Sciatic nerve (tissue), 2 donors: ENCODE results near the gene RNGTT. TPM values are rescaled to one million over a fixed set of nuclear protein-coding genes. Genes with fewer than 3 reads are reported as not detected.
"Not testable (repeated sequence)": the region's sequence is repeated elsewhere in the genome, so short reads cannot be mapped to it uniquely, and the experiment has no call there.

Experiments
- ATAC-seq: fragments of 200-7000 bp; cut with Tn5 transposase; one replicate; pipeline ENCODE4 v1.9.1; 2020; ENCODE audit warnings: mild to moderate bottlenecking, moderate library complexity
- DNase-seq: peaks from one replicate; pipeline ENCODE4 v3.0.0-alpha.2; 2020; ENCODE audit warnings: low spot score
- intact Hi-C: fragments of 100-400 bp; cut with DNase I; formaldehyde crosslinking; loops from one replicate; pipeline ENCODE4 v1.14.2; 2022
- total RNA-seq: library from RNA; stranded (reverse); fragmentation: NEBNext Ultra II Directional; extraction: Animal tissue kit (Norgen Biotek cat#: 25700); gene quantifications from one replicate; pipeline ENCODE4 v1.2.1, GENCODE V29; 2021
- donor health status: DM: no; HTN: no; CAD: no.
- donor health status: DM: no; HTN: no; CAD: no.

Gene RNGTT
- total RNA-seq, 1 donor from 2014 or later = 13.2 TPM

DNA sequence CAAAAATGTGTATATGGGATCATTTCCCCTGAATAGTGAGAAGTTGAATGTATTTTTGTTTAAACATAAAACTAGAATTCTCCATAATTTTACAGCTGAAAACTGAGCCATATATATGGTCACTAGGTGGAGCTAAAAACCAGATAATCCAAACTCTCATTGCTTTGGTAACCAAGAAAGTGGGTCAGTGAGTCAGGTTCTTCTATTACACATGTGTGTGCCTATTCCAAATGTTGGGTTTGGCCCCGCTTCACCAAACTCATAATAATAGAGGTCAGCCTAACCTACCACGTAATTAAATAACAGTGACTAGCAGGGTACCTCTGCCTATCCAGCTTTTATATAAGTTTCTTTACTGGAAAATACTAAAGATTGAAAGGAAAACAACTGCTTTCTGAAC lies 19.3 kb upstream of the RNGTT start:
- ATAC-seq = peak; percentile 97
- intact Hi-C loops = loop anchor here (10.0 kb wide), 2 partner anchors 262 to 382 kb away; no protein-coding TSS in a partner anchor
- DNase-seq = no peak

DNA sequence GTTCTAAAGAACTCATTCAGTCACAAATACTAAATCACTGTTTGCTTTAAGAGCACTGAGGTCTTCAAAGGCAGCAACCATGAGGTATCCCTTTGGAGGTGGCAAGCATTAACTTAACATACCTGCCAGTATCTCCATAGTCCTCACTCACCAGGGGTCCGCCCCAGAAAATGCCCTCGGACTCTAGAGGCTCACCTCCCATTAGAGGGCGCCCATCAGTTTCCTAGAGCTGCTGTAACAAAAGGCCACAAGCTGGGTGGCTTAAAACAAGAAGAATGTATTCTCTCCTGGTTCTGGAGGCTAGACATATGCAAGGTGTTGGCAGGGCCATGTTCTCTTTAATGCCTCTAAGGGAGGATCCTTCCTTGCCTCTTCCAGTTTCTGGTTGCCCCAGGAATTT lies 12.0 kb upstream of the RNGTT start:
- intact Hi-C loops = loop anchor here (2.0 kb wide), 1 partner anchor 55 kb away; no protein-coding TSS in a partner anchor
- DNase-seq (no peak), ATAC-seq (no peak)

DNA sequence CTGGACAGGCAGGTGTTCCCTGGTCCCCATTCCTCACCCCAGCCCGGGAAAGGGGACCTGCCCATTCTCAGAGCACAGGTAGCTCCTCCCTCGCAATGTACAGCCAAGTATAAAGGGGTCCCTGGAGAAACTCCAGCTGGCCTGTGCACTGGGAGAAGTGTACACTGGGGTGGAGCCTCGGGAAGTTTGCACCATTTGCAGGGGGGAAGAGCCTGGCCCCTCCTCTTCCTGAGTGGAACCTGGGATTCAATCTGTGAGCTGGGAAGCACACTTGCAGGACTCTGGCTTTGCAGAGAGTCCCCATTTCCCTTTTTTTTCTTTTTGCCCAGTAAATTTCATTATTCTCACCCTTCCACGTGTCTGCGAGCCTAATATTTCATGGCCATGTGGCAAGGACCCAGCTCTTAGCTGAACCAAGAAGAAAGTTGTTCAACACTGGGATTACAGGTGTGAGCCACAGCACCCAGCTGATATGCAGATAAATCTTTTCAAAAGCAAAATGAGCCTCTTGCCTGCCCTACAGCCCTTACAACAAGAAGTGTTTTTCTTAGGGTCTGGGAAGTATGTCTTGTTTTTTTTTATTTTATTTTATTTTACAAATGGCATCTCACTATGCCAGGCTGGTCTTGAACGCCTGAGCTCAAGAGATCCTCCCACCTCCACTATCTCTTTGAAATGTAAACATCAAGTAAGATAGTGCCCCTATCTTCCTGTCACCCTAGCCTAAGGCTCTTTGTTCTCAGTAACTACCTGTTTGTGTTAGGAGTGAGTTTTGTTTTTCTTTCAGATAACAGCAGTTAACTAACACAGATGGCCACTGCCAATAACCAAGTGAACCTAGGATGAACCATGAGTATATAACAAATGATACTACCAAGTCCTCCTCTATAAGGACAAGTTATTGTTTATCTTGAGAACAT lies 9.3 kb upstream of the RNGTT start:
- no peak for ATAC-seq
- intact Hi-C loops = no loop called here
- no peak for DNase-seq

DNA sequence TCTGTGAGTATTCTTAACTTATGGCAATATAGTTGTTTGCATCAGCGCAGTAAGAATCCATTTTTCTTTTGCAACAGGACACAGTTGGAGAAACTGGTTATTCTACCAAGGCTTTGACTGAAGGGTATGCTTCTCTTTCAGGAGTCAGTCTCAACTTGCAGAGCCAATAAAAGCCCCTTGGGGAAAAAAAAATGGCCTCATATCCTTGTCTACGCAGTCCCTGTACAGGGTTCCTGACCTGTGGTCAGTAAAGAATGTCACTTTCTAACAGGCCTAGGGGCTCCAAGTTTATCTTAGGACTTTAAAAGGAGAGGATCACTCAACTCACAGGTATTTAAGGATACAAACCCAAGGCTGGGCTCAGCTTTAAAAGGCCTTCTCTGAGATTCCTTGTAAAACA lies 6.9 kb upstream of the RNGTT start:
- DNase-seq (no peak), ATAC-seq (no peak)
- intact Hi-C loops = no loop called here

DNA sequence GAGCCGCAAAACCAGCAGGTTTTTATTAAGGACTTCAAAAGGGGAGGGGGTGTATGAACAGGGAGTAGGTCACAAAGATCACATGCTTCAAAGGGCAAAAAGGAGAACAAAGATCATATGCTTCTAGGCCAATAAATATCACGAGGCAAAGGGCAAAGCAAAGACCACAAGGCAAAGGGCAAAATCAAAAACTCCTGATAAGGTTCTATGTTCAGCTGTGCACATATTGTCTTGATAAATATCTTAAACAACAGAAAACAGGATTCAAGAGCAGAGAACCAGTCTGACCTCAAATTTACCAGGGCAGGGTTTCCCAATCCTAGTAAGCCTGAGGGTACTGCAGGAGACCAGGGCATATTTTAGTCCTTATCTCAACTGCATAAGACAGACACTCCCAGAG lies 5.8 kb upstream of the RNGTT start:
- DNase-seq, intact Hi-C loops, ATAC-seq: not testable (repeated sequence)

DNA sequence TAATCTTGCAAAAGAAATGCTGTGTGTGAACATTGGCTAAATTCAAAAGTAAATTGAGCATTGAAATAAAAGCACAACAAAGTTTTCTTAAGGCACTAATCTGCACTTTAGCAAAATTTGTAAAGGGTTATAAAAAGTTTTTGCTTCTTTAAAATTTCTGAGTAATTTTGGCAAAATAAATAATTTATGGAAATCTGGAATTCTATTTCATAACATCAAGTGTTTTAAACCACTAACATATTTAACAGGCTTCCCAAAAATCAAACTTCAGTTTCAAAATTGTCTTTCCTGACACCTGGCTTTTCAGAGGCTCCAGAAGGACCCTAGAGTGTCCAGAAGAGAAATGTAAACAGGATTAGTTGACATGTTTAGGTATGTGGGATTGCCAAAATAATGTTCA lies 4.5 kb upstream of the RNGTT start:
- intact Hi-C loops = no loop called here
- no peak for ATAC-seq
- DNase-seq = no peak

DNA sequence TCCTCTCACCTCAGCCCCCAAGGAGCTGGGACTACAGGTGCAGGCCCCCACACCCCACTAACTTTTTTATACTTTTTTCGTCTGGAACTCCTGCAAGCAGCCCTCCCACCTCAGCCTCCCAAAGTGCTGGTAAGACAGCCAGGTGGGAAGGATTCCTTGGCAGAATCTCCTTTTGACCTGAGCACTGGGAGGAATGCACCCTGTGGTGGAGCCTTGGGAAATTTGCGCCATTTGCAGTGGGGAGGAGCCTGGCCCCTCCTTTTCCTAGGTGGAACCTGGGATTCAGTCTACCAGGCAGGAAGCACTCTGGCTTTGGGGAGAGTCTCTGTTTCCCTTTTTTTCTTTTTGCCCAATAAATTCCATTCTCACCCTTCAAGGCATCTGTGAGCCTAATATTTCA lies 2.3 kb upstream of the RNGTT start:
- DNase-seq = no peak
- no peak for ATAC-seq
- intact Hi-C loops = no loop called here

DNA sequence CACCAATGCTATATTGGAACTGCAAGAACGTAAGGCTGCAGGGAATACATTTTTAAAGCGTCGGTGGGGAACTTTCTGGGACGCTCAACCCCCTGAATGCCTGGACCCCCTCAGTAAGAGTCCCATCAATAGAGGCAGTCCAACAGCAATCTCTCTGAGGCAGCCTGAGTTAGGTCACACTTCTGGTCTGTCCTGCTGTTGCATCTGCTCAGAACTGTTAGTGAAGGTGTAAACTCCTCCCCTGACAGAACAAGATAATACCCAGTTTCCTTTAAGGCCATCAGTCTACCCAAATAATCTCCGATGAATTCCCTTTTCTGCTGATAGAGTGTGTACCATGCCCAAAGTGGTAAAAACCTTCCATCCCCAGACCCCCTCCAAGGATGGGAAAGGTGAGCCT lies 1.1 kb upstream of the RNGTT start:
- DNase-seq (no peak), ATAC-seq (no peak)
- intact Hi-C loops = no loop called here

DNA sequence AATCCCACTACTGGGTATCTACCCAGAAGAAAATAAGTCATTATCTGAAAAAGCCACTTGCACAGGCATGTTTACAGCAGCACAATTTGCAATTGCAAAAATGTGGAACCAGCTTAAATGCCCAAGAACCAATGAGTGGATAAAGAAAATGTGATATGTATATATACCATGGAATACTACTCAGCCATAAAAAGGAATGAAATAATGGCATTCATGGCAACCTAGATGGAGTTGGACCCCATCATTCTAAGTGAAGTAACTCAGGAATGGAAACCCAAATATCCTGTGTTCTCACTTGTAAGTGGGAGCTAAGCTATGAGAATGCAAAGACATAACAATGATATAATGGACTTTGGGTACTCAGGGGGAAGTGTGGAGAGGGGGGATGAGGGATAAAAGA lies 4.6 kb downstream of the RNGTT start:
- DNase-seq = no peak
- no peak for ATAC-seq
- intact Hi-C loops = no loop called here

DNA sequence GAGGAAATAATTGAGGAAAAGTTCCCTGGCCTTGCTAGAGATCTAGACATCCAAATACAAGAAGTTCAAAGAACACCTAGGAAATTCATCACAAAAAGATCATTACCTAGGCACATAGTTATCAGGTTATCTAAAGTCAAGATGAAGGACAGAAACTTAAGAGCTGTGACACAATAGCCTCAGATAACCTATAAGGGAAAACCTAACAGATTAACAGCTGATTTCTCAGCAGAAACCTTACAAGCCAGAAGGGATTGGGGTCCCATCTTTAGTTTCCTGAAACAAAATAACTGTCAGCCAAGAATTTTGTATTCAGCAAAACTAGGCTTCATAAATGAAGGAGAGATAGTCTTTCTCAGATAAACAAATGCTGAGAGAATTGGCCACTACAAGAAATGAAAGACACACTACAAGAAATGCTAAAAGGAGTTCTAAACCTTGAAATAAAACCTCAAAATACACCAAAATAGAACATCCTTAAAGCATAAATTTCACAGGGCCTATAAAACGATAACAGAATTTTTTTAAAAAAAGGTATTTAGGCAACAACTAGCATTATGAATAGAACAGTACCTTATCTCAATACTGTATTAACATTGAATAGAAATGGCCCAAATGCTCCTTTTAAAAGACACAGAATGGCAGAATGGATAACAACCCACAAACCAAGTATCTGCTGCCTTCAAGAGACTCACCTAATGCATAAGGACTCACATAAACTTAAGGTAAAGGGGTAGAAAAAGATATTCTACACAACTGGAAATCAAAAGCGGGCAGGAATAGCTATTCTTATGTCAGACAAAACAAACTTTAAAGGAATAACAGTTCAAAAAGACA lies 9.7 kb downstream of the RNGTT start:
- ATAC-seq (no peak), DNase-seq (no peak)
- intact Hi-C loops = no loop called here

DNA sequence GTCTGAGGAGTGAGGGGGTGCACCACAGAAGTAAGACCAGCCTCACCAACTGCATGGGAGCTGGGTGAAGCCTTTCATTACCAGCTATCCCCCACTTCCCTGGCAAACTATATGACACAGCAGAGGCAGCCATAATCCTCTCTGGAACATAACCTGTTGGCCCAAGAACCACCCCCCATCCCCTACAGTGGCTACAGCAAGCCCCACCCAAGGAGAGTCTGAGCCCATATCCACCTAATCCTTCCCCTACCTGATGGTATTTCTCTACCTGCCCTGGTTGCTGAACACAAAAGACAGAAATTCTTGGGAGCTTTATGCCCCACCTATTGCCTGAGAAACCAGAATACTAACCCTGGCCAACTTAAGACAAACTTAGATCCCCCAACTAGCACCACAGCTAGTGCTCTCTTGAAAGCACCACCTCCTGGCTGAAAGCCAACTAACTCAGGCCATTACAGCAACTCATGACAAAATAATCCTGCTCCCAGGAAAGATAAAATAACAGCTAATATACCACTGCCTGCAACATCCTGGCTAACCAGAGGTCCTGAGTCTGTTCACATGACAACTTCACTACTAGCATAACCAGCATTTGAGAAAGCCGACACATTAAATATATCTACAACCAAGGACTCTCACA lies 11.2 kb downstream of the RNGTT start:
- no peak for DNase-seq
- no peak for ATAC-seq
- intact Hi-C loops = no loop called here

DNA sequence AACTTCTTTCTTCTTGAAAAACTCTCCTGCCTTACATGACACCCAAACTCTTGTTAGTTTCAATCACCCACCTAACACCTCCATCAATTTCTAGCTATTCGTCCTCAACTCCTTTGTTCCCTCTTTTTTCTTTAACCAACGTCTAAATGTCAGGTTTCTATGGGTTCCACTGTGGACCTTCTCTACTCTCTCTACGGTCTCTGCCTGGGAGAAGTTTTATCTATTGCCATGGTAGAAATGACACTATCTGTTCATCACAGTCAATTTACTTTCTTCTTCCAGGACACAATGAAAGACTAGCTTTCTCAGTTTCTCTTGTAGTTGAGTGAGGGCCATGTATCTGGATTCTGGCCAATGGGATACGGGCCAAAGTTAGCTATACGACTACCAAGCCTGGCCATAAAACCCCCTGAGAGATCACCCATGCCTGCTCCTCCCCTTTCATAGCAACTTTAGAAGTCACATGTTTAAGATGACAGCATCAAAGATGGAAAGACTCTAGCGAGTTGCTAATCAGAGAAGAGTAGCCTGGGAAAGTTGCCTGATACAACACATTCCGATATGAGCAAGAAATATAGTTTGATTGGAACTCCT lies 17.9 kb downstream of the RNGTT start:
- DNase-seq (no peak), ATAC-seq (no peak)
- intact Hi-C loops = no loop called here

DNA sequence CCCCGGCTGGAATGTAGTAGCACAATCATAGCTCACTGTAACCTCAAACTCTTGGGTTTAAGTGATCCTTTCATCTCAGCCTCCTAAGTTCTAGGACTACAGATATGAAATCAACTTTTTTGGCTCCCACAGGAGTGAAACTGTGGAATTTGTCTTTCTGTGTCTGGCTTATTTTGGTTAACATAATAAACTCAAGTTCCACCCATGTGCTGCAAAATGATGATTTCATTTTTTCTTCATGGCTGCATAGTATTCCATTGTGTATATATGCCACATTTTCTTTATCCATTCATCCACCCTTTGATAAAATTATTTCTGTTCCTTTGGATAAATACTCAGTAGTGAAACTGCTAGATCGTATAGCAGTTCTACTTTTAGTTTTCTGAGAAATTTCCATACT lies 29.9 kb downstream of the RNGTT start:
- DNase-seq (no peak), ATAC-seq (no peak)
- intact Hi-C loops = no loop called here

DNA sequence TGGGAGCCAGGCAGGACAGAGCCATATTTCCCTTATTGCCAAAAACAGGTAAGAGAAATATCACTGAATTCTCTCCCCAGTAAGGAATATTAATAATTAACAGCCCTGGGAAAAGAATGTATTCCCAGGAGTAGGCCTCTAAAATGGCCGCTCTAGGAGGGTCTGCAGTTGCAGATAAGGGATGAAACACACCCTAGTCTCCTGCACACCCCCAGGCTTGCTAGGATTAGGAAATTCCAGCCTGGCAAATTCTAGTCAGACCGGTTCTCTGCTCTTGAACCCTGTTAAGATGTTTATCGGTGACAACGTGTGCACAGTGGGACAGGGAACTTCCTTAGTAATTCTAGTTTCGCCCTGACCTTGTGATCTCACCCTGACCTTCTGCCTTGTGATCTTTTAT lies 31.4 kb downstream of the RNGTT start:
- not testable (repeated sequence) for DNase-seq, ATAC-seq

DNA sequence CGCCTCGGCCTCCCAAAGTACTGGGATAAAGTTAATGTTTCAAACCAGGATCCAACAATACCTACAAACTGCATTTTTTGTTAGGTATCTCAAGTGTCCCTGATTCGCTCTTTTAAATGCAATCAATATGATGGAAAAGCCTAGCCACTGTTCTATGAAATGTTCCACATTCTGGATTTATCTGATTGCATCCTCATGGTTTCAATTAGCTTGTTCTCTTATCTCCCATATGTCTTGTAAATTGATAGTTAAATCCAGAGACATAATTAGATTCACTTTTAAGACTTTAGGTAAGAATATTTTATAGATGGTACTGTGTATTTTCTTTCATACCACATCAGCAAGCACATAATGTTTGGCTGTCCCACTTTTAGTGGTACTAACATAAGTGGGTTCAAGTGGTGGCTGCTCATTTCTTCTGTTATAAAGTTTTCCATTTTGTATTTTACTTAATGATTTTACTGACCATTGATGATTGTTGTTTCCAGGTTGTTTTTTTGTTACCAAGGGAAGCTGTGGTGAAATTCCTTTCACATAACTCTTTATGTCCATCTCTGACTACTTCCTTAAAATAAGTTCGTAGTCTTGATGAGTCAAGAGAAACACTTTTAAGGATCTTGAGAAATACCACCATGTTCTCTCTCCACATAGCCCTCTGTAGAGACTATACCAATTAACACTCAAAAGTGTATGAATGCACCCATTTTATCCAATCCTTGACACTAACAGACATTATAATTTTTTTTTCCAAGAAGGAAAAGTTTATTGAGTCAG lies 40.5 kb downstream of the RNGTT start:
- DNase-seq (no peak), ATAC-seq (no peak)
- intact Hi-C loops = no loop called here

More for the DNA sequence above, 31.4 kb downstream of the RNGTT start:
- intact Hi-C loops = not testable (repeated sequence)

DNA sequence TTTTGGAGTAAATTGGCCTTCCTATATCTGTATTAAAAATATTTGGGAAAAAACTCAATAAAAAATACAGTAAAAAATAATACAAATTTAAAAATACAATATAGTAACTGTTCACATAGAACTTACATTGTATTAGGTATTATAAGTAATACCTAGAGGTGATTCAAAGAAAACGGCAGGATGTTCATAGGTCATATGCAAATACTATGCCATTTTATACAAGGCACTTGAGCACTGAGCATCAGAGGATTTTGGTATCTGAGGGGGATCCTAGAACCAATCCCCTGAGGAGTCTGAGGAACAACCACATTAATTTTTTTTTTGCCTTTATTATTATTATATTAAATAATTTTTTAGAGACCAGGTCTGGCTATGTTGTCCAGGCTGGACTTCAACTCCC lies 41.7 kb downstream of the RNGTT start:
- intact Hi-C loops = loop anchor here (2.0 kb wide), 1 partner anchor 53 kb away; no protein-coding TSS in a partner anchor
- no peak for DNase-seq
- ATAC-seq = no peak

DNA sequence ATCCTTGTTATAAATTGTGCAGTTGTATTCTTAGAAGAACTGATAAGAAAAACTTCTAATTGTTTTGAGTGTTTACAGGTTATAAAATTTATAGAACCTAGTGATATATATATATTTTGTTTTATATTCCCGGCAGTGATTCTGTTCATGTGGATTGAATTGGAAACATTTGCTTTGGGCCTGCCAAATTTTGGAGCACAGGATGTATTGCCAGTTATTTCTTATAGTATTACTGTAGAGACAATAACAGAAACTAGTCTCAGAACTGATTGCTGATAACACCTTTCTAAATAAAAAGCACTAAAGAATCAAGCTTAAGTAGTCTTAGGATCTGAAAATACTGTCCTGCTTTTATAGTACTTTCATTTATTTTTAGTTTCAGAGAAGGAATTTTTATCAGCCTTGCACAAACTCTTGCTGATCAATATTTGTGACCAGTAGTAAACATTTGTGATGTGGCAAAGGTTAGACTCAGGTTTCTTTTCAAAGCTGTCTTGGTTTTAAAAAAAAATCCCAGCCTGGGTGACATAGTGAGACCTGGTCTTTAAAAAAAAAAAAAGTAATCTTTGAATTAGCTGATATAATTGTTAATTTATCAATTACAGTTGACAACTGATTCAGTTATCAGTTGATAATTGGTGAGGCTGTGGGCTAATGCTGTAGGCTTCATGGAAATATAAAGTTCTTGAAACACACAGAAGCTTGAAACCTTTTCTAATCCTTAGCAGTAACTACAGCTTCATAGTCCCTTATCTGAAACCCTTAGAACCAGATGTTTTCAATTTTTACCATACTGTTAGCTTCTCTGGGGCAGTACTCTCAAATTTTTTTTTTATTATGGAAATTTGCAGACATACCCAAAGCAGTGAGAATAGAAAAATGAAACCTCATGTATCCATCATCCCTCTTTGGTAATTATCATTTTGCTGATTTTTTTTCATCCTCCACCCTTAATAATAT lies 42.4 kb downstream of the RNGTT start:
- DNase-seq (no peak), ATAC-seq (no peak)
- intact Hi-C loops = loop anchor here (2.0 kb wide), 1 partner anchor 54 kb away; no protein-coding TSS in a partner anchor
